HCT116 (cell line): Measurements from ENCODE around the gene CTCF. TPM values are rescaled to one million over a fixed set of nuclear protein-coding genes. Genes with fewer than 3 reads are reported as not detected.

Source experiments
- ATAC-seq: fragments of 200-7000 bp; cut with Tn5 transposase; 2 replicates; pipeline ENCODE4 v1.9.1; 2020; ENCODE audit warnings: mild to moderate bottlenecking, moderate library complexity
- BruUV-seq: library from RNA; stranded (reverse); fragments of 400-500 nt; replicated peaks from 2 replicates; lab custom pipeline; 2021; lab: Mats Ljungman, UMichigan
- CTCF ChIA-PET: fragments of 300-600 bp; sonication (Branson Sonifier 250); formaldehyde crosslinking; loops from one replicate; lab custom pipeline; 2021; ENCODE audit warnings: antibody characterized with exemption; lab: Charles Lee
- POLR2A ChIA-PET: fragments of 300-600, 350-600 bp; sonication (Branson Sonifier 250); formaldehyde crosslinking; loops from one replicate; lab custom pipeline; 2021; ENCODE audit warnings: antibody characterized with exemption; lab: Charles Lee
- RAD21 ChIA-PET, 2 experiments: fragments of 300-600 bp; sonication (Branson Sonifier 250); formaldehyde crosslinking; loops; one replicate each; lab custom pipeline; 2023; ENCODE audit warnings: low total read pairs in 2 of 2; ENCODE audit not compliant: uncharacterized antibody in 2 of 2, unreplicated experiment in 2 of 2, low non-redundant PET in 1 of 2; lab: Charles Lee
- DNase-seq: peaks from one replicate; pipeline ENCODE4 v3.0.0-alpha.2; 2010; ENCODE audit warnings: low read depth, low spot score
- H2AFZ ChIP-seq: fragments of 200-600 bp; shearing (Covaris generic), sonication (generic); 2 replicates; pipeline ENCODE4 v1.6.1; 2017; ENCODE audit warnings: low read depth, mixed run types, mixed read lengths, antibody characterized with exemption, low read length; ENCODE audit not compliant: poor library complexity, severe bottlenecking
- H3K27ac ChIP-seq: 2 replicates; pipeline ENCODE4 v1.5.1; 2012; ENCODE audit warnings: low read depth, low read length
- H3K27me3 ChIP-seq: fragments of 200-600 bp; sonication (generic); 2 replicates; pipeline ENCODE4 v1.6.1; 2016; ENCODE audit warnings: mixed run types, low read length, mixed read lengths; ENCODE audit not compliant: insufficient read depth
- H3K36me3 ChIP-seq, 2 experiments: fragments of 200-500 bp in 1 of 2; fragments of 200-600 bp in 1 of 2; sonication (Bioruptor generic) in 1 of 2; sonication (generic) in 1 of 2; 2 replicates each; pipeline versions ENCODE4 v1.5.1 to v1.6.1; 2014 to 2016; ENCODE audit warnings: low read length in 2 of 2, inconsistent platforms in 1 of 2, mixed read lengths in 1 of 2, mixed run types in 1 of 2; ENCODE audit not compliant: insufficient read depth in 2 of 2, control insufficient read depth in 1 of 2
- H3K4me1 ChIP-seq, 2 experiments: fragments of 200-600 bp in 1 of 2; sonication (generic) in 1 of 2; 2 replicates each; pipeline versions ENCODE4 v1.5.1 to v1.6.1; 2012 to 2017; ENCODE audit warnings: low read length in 2 of 2, inconsistent platforms in 1 of 2, mild to moderate bottlenecking in 1 of 2, mixed read lengths in 1 of 2, mixed run types in 1 of 2, moderate library complexity in 1 of 2; ENCODE audit not compliant: insufficient read depth in 2 of 2, control insufficient read depth in 1 of 2
- H3K4me2 ChIP-seq: fragments of 200-600 bp; sonication (generic); 2 replicates; pipeline ENCODE4 v1.6.1; 2017; ENCODE audit warnings: mixed run types, low read length, mixed read lengths
- H3K4me3 ChIP-seq, 2 experiments: fragments of 200-600 bp in 1 of 2; sonication (generic) in 1 of 2; replicated peaks in 1 of 2; 2 replicates each; pipeline ENCODE4 v1.5.1; 2011 to 2016; ENCODE audit warnings: low read length in 2 of 2, control low read depth in 1 of 2, low read depth in 1 of 2, mild to moderate bottlenecking in 1 of 2, mixed read lengths in 1 of 2, mixed run types in 1 of 2
- H3K79me2 ChIP-seq: fragments of 200-600 bp; sonication (generic); 2 replicates; pipeline ENCODE4 v1.6.1; 2017; ENCODE audit warnings: mild to moderate bottlenecking, mixed run types, low read length, moderate library complexity, mixed read lengths; ENCODE audit not compliant: insufficient read depth
- H3K9ac ChIP-seq: fragments of 200-600 bp; sonication (generic); 2 replicates; pipeline ENCODE4 v1.6.1; 2016; ENCODE audit warnings: low read length, mixed read lengths
- H3K9me2 ChIP-seq: fragments of 200-600 bp; sonication (generic), shearing (Covaris generic); 2 replicates; pipeline ENCODE4 v1.6.1; 2017; ENCODE audit warnings: mixed run types, mild to moderate bottlenecking, moderate library complexity; ENCODE audit not compliant: insufficient read depth
- H3K9me3 ChIP-seq, 2 experiments: fragments of 200-500 bp in 1 of 2; fragments of 200-600 bp in 1 of 2; sonication (Bioruptor generic) in 1 of 2; sonication (generic) in 1 of 2; 2 replicates each; pipeline ENCODE4 v1.6.1; 2014 to 2017; ENCODE audit warnings: low read length in 2 of 2, mixed read lengths in 2 of 2, inconsistent platforms in 1 of 2, low read depth in 1 of 2, mild to moderate bottlenecking in 1 of 2, mixed run types in 1 of 2, moderate library complexity in 1 of 2; ENCODE audit not compliant: control insufficient read depth in 1 of 2, insufficient read depth in 1 of 2
- H4K20me1 ChIP-seq: fragments of 200-600 bp; sonication (generic), shearing (Covaris generic); 2 replicates; pipeline ENCODE4 v1.6.1; 2017; ENCODE audit warnings: mixed run types, mild to moderate bottlenecking, moderate library complexity; ENCODE audit not compliant: insufficient read depth
- EZH2 ChIP-seq: fragments of 200-600 bp; sonication (generic); IDR thresholded peaks from 2 replicates; pipeline ENCODE4 v1.6.1; 2017; ENCODE audit warnings: antibody characterized with exemption, mixed run types
- FOSL1 ChIP-seq: IDR thresholded peaks from 2 replicates; pipeline ENCODE4 v1.6.1; 2012; ENCODE audit warnings: low read depth
- JUND ChIP-seq: IDR thresholded peaks from 2 replicates; pipeline ENCODE4 v1.6.1; 2012
- RAD21 ChIP-seq: IDR thresholded peaks from 2 replicates; pipeline ENCODE4 v1.6.1; 2012; ENCODE audit warnings: low read depth, mild to moderate bottlenecking
- SP1 ChIP-seq: IDR thresholded peaks from 2 replicates; pipeline ENCODE4 v1.6.1; 2012; ENCODE audit warnings: low read depth
- SRF ChIP-seq: IDR thresholded peaks from 2 replicates; pipeline ENCODE4 v1.6.1; 2012; ENCODE audit warnings: low read depth
- TCF7L2 ChIP-seq: IDR thresholded peaks from 2 replicates; pipeline ENCODE4 v1.7.0; 2011; ENCODE audit warnings: borderline replicate concordance, inconsistent platforms; ENCODE audit not compliant: insufficient read depth, insufficient read length; ENCODE audit errors: extremely low read depth
- ZFX ChIP-seq: fragments of 450-650 bp; IDR thresholded peaks from 2 replicates; pipeline ENCODE4 v1.6.1; 2017
- ZNF274 ChIP-seq: fragments of 200-500 bp; sonication (Bioruptor generic); IDR thresholded peaks from 2 replicates; pipeline ENCODE4 v1.6.1; 2014; ENCODE audit warnings: mild to moderate bottlenecking, low read depth, low read length, inconsistent platforms
- intact Hi-C: fragments of 100-400 bp; cut with micrococcal nuclease; formaldehyde crosslinking; loops from 2 replicates; pipeline ENCODE4 v1.10.0; 2022
- total RNA-seq: library from RNA; stranded (reverse); gene quantifications from one replicate; pipeline ENCODE4 v1.2.1, GENCODE V29; 2021; ENCODE audit not compliant: unreplicated experiment

CTCF gene
- total RNA-seq, 1 experiment from 2014 or later, result 48.3 TPM

DNA sequence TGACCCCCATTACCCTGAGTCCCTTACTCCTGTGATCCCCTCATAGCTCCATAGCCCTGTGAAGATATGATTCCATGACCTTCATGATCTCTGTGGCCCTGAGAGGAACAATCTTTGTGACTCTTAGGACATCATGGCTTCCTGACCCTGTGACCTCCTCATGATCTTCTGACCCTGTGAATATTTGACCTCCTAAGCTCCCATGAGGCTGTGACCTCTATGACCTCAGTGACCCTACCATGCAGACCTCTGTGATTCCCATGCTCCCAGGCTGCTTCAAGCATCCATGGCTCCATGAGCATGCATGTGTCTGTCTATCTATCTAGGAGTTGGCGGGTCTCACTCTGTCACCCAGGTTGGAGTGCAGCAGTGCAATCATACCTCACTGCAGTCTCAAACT, 21.6 kb upstream of the CTCF start:
- H2AFZ ChIP-seq, result no peak overlapping the region
- H3K36me3 ChIP-seq, result peaks cover 7 to 23% of the 10 kb centered on the region in 2 experiments
- no peaks in the 10 kb centered on the region for H3K9me2 ChIP-seq
- ChIA-PET CTCF (no interaction called here), POLR2A (no interaction called here), RAD21 (no interaction called here)
- H3K4me3 ChIP-seq, result no peak overlapping the region
- no peak overlapping the region for H3K27ac ChIP-seq
- ATAC-seq, result no peak
- H4K20me1 ChIP-seq, result no peaks in the 10 kb centered on the region
- H3K27me3 ChIP-seq, result no peaks in the 10 kb centered on the region
- no peak overlapping the region for H3K4me2 ChIP-seq
- intact Hi-C loops, result no loop called here
- BruUV-seq, result no TSS peak
- H3K4me1 ChIP-seq, result peaks cover 0 to 12% of the 10 kb centered on the region in 2 experiments; a peak in 1 of 4 replicates
- no peak for TF ChIP-seq EZH2
- TF ChIP-seq ZFX, result no peak
- TF ChIP-seq SRF, result no peak
- TF ChIP-seq TCF7L2, result no peak
- TF ChIP-seq RAD21, result no peak
- no peak for TF ChIP-seq ZNF274
- TF ChIP-seq JUND, result no peak
- H3K9me3 ChIP-seq, result no peaks in the 10 kb centered on the region
- peaks cover 5% of the 10 kb centered on the region; the same call in 1 of the 2 replicates for H3K79me2 ChIP-seq
- H3K9ac ChIP-seq, result no peak overlapping the region
- DNase-seq, result no peak

DNA sequence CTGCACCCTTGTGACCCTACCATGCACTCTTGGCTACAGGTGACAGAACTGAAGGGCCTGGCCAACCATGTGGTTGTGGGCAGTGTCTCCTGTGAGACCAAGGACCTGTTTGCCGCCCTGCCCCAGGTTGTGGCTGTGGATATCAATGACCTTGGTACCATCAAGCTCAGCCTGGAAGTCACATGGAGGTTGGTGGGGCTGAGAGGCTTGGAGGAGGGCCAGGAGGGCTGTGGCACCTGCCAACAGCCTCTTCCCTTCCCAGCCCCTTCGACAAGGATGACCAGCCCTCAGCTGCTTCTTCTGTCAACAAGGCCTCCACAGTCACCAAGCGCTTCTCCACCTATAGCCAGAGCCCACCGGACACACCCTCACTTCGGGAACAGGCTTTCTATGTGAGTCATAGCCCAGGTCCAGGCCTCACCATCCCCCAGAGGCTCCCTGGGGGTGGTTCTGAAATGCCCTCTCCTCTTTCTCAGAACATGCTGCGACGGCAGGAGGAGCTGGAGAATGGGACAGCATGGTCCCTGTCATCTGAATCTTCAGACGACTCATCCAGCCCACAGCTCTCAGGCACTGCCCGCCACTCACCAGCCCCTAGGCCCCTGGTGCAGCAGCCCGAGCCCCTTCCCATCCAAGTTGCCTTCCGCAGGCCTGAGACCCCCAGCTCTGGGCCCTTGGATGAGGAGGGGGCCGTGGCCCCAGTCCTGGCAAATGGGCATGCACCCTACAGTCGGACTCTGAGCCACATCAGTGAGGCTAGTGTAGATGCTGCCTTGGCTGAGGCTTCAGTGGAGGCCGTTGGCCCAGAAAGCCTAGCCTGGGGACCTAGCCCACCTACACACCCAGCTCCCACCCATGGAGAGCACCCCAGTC, 20.7 kb upstream of the CTCF start:
- no peaks in the 10 kb centered on the region for H3K9me2 ChIP-seq
- TSS peak; percentile 35 for BruUV-seq

More for the DNA sequence above, 20.7 kb upstream of the CTCF start:
- no peak for TF ChIP-seq SP1
- TF ChIP-seq FOSL1, result no peak
- TF ChIP-seq, all 23 proteins: peak for 0
- Histone ChIP-seq H4K20me1 (no peaks in the 10 kb centered on the region), H3K79me2 (peaks cover 2% of the 10 kb centered on the region; the same call in 1 of the 2 replicates), H3K36me3 (peaks cover 7 to 23% of the 10 kb centered on the region in 2 experiments), H3K9me3 (no peaks in the 10 kb centered on the region), H3K4me2 (no peak overlapping the region), H3K4me1 (peaks cover 0 to 16% of the 10 kb centered on the region in 2 experiments; a peak in 2 of 4 replicates), H3K27me3 (no peaks in the 10 kb centered on the region), H3K9ac (no peak overlapping the region), H2AFZ (no peak overlapping the region), H3K27ac (no peak overlapping the region; the same call in 1 of the 2 replicates), H3K4me3 (no peak overlapping the region)
- ChIA-PET CTCF (no interaction called here), POLR2A (no interaction called here), RAD21 (no interaction called here)
- intact Hi-C loops, result no loop called here
- DNase-seq, result no peak
- no peak for ATAC-seq
